H1 (cell line): ENCODE results near the gene TMEM244.

Experiments used
- BRCA1 ChIP-seq: IDR thresholded peaks from 2 replicates; pipeline ENCODE4 v1.6.1; 2012; ENCODE audit warnings: low read depth, low read length, improper control_type of control experiment
- CHD2 ChIP-seq: IDR thresholded peaks from 2 replicates; pipeline ENCODE4 v1.6.1; 2012; ENCODE audit warnings: low read length, improper control_type of control experiment
- CREB1 ChIP-seq: IDR thresholded peaks from 2 replicates; pipeline ENCODE4 v1.6.1; 2012; ENCODE audit warnings: inconsistent platforms
- EP300 ChIP-seq, 2 experiments: IDR thresholded peaks; 1 replicate in 1 of 2; 2 replicates in 1 of 2; pipeline ENCODE4 v1.6.1; 2011 to 2012; ENCODE audit warnings: low read depth in 2 of 2, low read length in 2 of 2, mild to moderate bottlenecking in 2 of 2, borderline replicate concordance in 1 of 2, inconsistent platforms in 1 of 2, moderate library complexity in 1 of 2
- EZH2 ChIP-seq: fragments of 200-600 bp; sonication (generic); IDR thresholded peaks from 2 replicates; pipeline ENCODE4 v1.7.1; 2012; ENCODE audit warnings: low read depth, mild to moderate bottlenecking, moderate library complexity, low read length, inconsistent platforms; ENCODE audit not compliant: severe bottlenecking
- GTF2F1 ChIP-seq: IDR thresholded peaks from 2 replicates; pipeline ENCODE4 v1.6.1; 2012; ENCODE audit warnings: low read depth, low read length, improper control_type of control experiment, borderline replicate concordance
- HDAC2 ChIP-seq, 2 experiments: fragments of 300-600 bp in 1 of 2; sonication (generic) in 1 of 2; IDR thresholded peaks; 2 replicates each; pipeline ENCODE4 v1.6.1; 2011 to 2012; ENCODE audit warnings: low read depth in 2 of 2, low read length in 2 of 2, mild to moderate bottlenecking in 2 of 2, moderate library complexity in 2 of 2, borderline replicate concordance in 1 of 2, inconsistent platforms in 1 of 2
- KDM1A ChIP-seq: fragments of 200-600, 300-600 bp; sonication (generic); IDR thresholded peaks from 2 replicates; pipeline ENCODE4 v1.7.1; 2016; ENCODE audit warnings: mild to moderate bottlenecking, low read length, borderline replicate concordance
- POLR2A ChIP-seq, 2 experiments: IDR thresholded peaks; 1 replicate in 1 of 2; 2 replicates in 1 of 2; pipeline ENCODE4 v1.6.1; 2011; ENCODE audit warnings: low read depth in 2 of 2, low read length in 2 of 2, mild to moderate bottlenecking in 2 of 2; ENCODE audit errors: control extremely low read depth in 1 of 2
- POLR2AphosphoS5 ChIP-seq: IDR thresholded peaks from 2 replicates; pipeline ENCODE4 v1.6.1; 2011; ENCODE audit warnings: low read depth, low read length
- RXRA ChIP-seq: IDR thresholded peaks from 2 replicates; pipeline ENCODE4 v1.6.1; 2011; ENCODE audit warnings: low read depth, mild to moderate bottlenecking, low read length, moderate library complexity; ENCODE audit not compliant: insufficient read depth
- SRF ChIP-seq: IDR thresholded peaks from 2 replicates; pipeline ENCODE4 v1.6.1; 2011; ENCODE audit warnings: mild to moderate bottlenecking, low read depth, low read length, moderate library complexity
- ZNF274 ChIP-seq: IDR thresholded peaks from 2 replicates; pipeline ENCODE4 v1.7.0; 2012; ENCODE audit warnings: low read length, borderline replicate concordance; ENCODE audit errors: extremely low read depth
- TF ChIP-seq, protein P1 (sequence below), 3 experiments: IDR thresholded peaks; 1 replicate in 2 of 3; 2 replicates in 1 of 3; pipeline versions ENCODE4 v1.5.1 to v1.6.1; 2011; ENCODE audit warnings: low read length in 3 of 3, mild to moderate bottlenecking in 3 of 3, inconsistent platforms in 2 of 3, low read depth in 1 of 3, moderate library complexity in 1 of 3; ENCODE audit not compliant: insufficient read depth in 1 of 3; ENCODE audit errors: control extremely low read depth in 1 of 3

DNA sequence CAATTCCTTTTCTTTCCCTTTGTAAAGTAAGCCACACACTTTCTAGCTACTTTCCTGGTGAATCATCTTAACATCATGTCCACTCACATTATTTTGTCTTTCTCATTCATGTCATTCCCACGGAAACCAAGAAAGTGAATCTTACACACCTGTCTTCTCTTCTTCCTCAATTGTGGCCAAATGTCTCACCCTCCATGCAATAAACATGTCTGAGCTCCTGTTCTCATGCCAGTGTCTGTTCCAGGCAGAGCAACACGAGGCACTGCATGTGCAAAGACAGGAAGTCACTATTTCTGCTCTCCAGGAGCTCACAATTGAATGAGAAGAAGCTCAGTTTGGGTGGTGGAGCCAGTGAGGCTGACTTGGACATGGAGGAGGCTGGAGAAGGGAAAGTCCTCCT lies 29.0 kb upstream of the TMEM244 start:
- TF ChIP-seq SRF, result no peak
- no peak for TF ChIP-seq EZH2
- TF ChIP-seq POLR2AphosphoS5, result no peak
- TF ChIP-seq POLR2A (IDR thresholded peaks at IDR 0.05; ENCODE audit: control extremely low read depth in 1 of 2, low read depth in 2 of 2, low read length in 2 of 2), result no peak
- TF ChIP-seq CHD2, result no peak
- no peak for TF ChIP-seq HDAC2 (IDR thresholded peaks at IDR 0.05; ENCODE audit: borderline replicate concordance in 1 of 2, low read depth in 2 of 2, low read length in 2 of 2)
- no peak for TF ChIP-seq ZNF274
- no peak for TF ChIP-seq EP300 (IDR thresholded peaks at IDR 0.05; ENCODE audit: borderline replicate concordance in 1 of 2, low read depth in 2 of 2, low read length in 2 of 2)
- TF ChIP-seq, protein P1, sequence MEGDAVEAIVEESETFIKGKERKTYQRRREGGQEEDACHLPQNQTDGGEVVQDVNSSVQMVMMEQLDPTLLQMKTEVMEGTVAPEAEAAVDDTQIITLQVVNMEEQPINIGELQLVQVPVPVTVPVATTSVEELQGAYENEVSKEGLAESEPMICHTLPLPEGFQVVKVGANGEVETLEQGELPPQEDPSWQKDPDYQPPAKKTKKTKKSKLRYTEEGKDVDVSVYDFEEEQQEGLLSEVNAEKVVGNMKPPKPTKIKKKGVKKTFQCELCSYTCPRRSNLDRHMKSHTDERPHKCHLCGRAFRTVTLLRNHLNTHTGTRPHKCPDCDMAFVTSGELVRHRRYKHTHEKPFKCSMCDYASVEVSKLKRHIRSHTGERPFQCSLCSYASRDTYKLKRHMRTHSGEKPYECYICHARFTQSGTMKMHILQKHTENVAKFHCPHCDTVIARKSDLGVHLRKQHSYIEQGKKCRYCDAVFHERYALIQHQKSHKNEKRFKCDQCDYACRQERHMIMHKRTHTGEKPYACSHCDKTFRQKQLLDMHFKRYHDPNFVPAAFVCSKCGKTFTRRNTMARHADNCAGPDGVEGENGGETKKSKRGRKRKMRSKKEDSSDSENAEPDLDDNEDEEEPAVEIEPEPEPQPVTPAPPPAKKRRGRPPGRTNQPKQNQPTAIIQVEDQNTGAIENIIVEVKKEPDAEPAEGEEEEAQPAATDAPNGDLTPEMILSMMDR (IDR thresholded peaks at IDR 0.05; ENCODE audit: control extremely low read depth in 1 of 3, insufficient read depth in 1 of 3, low read depth in 1 of 3, low read length in 3 of 3), result no peak
- TF ChIP-seq BRCA1, result no peak
- TF ChIP-seq GTF2F1, result no peak
- TF ChIP-seq RXRA, result no peak
- TF ChIP-seq KDM1A, result no peak
- no peak for TF ChIP-seq CREB1
